ENCODE data around the gene POLA1. TPM values are rescaled to one million over a fixed set of nuclear protein-coding genes. Genes with fewer than 3 reads are reported as not detected.

POLA1 gene
- total and polyA plus RNA-seq, 12 donors: 2.2 to 11.0 (median 5.9) TPM

DNA sequence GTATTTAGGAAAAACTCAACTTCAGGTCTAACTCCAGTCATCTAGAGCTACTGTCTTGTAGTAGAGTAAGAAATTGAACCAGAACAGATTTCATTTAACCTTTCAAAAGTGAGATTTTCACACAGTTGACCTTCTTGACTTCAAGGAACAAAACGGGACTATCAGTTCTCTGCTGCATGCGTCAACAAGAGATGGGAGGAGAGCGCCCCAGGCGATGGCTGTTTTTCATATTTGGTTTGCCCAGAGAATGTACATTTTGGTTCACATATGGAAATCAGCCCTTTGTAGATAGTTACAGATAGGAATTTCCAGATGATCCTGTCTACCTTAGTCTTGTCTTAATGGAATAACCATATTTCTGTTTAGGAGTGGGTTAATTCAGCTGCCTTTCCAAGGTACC, 158.1 kb downstream of the POLA1 start:
- H3K27ac ChIP-seq: no peak overlapping the region
- DNase-seq: no peak
- intact Hi-C loops (cut with DNase I): no loop called here
- no peaks in the 10 kb centered on the region for H3K4me1 ChIP-seq (replicated peaks in 1 of 2)
- WGBS, 4 donors: 76 to 97% (median 91%) methylated on average over 4 of the region's 4 CpGs
- H3K4me3 ChIP-seq: no peak overlapping the region
- no peaks in the 10 kb centered on the region for H3K9me3 ChIP-seq (replicated peaks in 1 of 3)
- no peaks in the 10 kb centered on the region for H3K36me3 ChIP-seq (replicated peaks in 1 of 2)
- no peaks in the 10 kb centered on the region for H3K27me3 ChIP-seq
- TF ChIP-seq, protein P1, sequence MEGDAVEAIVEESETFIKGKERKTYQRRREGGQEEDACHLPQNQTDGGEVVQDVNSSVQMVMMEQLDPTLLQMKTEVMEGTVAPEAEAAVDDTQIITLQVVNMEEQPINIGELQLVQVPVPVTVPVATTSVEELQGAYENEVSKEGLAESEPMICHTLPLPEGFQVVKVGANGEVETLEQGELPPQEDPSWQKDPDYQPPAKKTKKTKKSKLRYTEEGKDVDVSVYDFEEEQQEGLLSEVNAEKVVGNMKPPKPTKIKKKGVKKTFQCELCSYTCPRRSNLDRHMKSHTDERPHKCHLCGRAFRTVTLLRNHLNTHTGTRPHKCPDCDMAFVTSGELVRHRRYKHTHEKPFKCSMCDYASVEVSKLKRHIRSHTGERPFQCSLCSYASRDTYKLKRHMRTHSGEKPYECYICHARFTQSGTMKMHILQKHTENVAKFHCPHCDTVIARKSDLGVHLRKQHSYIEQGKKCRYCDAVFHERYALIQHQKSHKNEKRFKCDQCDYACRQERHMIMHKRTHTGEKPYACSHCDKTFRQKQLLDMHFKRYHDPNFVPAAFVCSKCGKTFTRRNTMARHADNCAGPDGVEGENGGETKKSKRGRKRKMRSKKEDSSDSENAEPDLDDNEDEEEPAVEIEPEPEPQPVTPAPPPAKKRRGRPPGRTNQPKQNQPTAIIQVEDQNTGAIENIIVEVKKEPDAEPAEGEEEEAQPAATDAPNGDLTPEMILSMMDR (IDR thresholded peaks at IDR 0.05): no peak
- TF ChIP-seq POLR2A (IDR thresholded peaks at IDR 0.05): no peak

GRCh38 chrX:24858004-24858746, 164.5 kb downstream of the POLA1 start:
- Histone ChIP-seq H3K9me3 (replicated peaks in 1 of 3) (no peaks in the 10 kb centered on the region), H3K36me3 (replicated peaks in 1 of 2) (no peaks in the 10 kb centered on the region), H3K4me1 (replicated peaks in 1 of 2) (no peaks in the 10 kb centered on the region), H3K27ac (no peak overlapping the region), H3K4me3 (no peak overlapping the region), H3K27me3 (no peaks in the 10 kb centered on the region)
- intact Hi-C loops (cut with DNase I): no loop called here
- TF ChIP-seq, protein P1 (IDR thresholded peaks at IDR 0.05): no peak
- no peak for TF ChIP-seq POLR2A (IDR thresholded peaks at IDR 0.05)
- WGBS, 4 donors: 68 to 80% (median 76%) methylated on average over 4 of the region's 4 CpGs
- DNase-seq: peak in 1 of 7 donors; percentile 1

DNA sequence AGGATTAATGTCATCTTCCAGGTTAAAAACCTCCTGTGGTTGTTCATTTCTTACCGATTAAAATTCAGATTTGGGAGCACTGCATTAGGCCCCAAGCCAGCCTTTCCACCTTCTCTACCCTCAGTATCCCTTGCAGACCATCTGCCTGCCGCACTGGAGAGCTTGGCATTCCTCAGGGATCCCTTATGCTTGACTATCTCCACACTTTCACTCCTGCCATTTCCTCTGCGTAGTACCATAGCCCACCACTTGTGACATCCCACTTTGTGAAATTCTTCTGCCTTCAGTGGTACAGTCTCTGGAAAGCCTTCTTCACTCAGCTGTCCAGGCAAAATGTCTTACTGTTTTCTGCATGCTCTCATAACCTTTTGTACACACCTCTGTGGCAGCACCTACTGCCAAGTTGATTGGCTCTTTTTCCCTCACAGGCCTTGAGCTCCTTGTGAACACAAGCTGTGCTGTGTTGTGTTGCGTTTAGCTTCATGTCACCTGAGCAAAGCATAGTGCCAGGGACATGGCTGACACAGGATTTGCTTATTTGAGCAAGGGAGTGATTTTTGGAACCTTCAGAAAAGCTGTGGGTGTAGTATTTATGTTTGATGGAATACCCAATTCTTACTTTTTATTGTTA, 165.6 kb downstream of the POLA1 start:
- Histone ChIP-seq H3K9me3 (replicated peaks in 1 of 3) (no peaks in the 10 kb centered on the region), H3K4me1 (replicated peaks in 1 of 2) (no peaks in the 10 kb centered on the region), H3K36me3 (replicated peaks in 1 of 2) (no peaks in the 10 kb centered on the region), H3K27me3 (no peaks in the 10 kb centered on the region), H3K4me3 (no peak overlapping the region), H3K27ac (no peak overlapping the region)
- 72 to 98% (median 85%) methylated on average over 4 of the region's 4 CpGs for WGBS, 4 donors
- TF ChIP-seq POLR2A (IDR thresholded peaks at IDR 0.05): no peak
- TF ChIP-seq, protein P1 (IDR thresholded peaks at IDR 0.05): no peak
- DNase-seq: no peak
- intact Hi-C loops (cut with DNase I): no loop called here

GRCh38 chrX:24860140-24860539, 166.4 kb downstream of the POLA1 start:
- Histone ChIP-seq H3K36me3 (replicated peaks in 1 of 2) (no peaks in the 10 kb centered on the region), H3K27ac (no peak overlapping the region), H3K9me3 (replicated peaks in 1 of 3) (no peaks in the 10 kb centered on the region), H3K4me3 (no peak overlapping the region), H3K27me3 (no peaks in the 10 kb centered on the region), H3K4me1 (replicated peaks in 1 of 2) (no peaks in the 10 kb centered on the region)
- TF ChIP-seq, protein P1 (IDR thresholded peaks at IDR 0.05): no peak
- DNase-seq: no peak
- intact Hi-C loops (cut with DNase I): no loop called here

Data from adrenal gland (tissue), 12 donors.